Heart left ventricle (tissue), 16 donors: ENCODE data around the gene ORC3. TPM values are rescaled to one million over a fixed set of nuclear protein-coding genes. Genes with fewer than 3 reads are reported as not detected.

Experiments used
- ATAC-seq, 4 donors: fragments of 200-7000 bp; cut with Tn5 transposase; one replicate each; pipeline ENCODE4 v1.9.1; 2020 to 2022; ENCODE audit warnings: moderate library complexity in 4 of 4, mild to moderate bottlenecking in 3 of 4, moderate number of reproducible peaks in 1 of 4
- DNase-seq, 5 donors: peaks; one replicate each; pipeline ENCODE4 v3.0.0-alpha.2; 2020
- H3K27ac ChIP-seq, 12 donors: fragments of 200-600 bp; sonication (generic) in 4 of 12; one replicate each; pipeline versions ENCODE4 v1.5.0 to v1.8.0; 2016 to 2022; ENCODE audit warnings: mild to moderate bottlenecking in 2 of 12
- H3K27me3 ChIP-seq, 9 donors: fragments of 200-600 bp; sonication (generic) in 2 of 9; one replicate each; pipeline versions ENCODE4 v1.5.1 to v1.8.0; 2016 to 2022; ENCODE audit warnings: mild to moderate bottlenecking in 3 of 9
- H3K36me3 ChIP-seq, 9 donors: fragments of 200-600 bp; sonication (generic) in 2 of 9; one replicate each; pipeline versions ENCODE4 v1.5.0 to v1.8.0; 2018 to 2022; ENCODE audit warnings: mild to moderate bottlenecking in 2 of 9
- H3K4me1 ChIP-seq, 12 donors: fragments of 200-600 bp; sonication (generic) in 4 of 12; one replicate each; pipeline versions ENCODE4 v1.5.0 to v1.8.0; 2016 to 2022; ENCODE audit warnings: mild to moderate bottlenecking in 3 of 12
- H3K4me3 ChIP-seq, 12 donors: fragments of 200-600 bp; sonication (generic) in 4 of 12; one replicate each; pipeline versions ENCODE4 v1.5.0 to v1.8.0; 2017 to 2022; ENCODE audit warnings: mild to moderate bottlenecking in 9 of 12, moderate library complexity in 4 of 12
- H3K9me3 ChIP-seq, 12 donors: fragments of 200-600 bp; sonication (generic) in 4 of 12; one replicate each; pipeline versions ENCODE4 v1.5.0 to v1.8.0; 2016 to 2022; ENCODE audit warnings: mild to moderate bottlenecking in 1 of 12
- POLR2A ChIP-seq, 2 donors: fragments of 450-650 bp; IDR thresholded peaks; one replicate each; pipeline ENCODE4 v1.6.1; 2017; ENCODE audit warnings: antibody characterized with exemption in 2 of 2, mild to moderate bottlenecking in 2 of 2, moderate library complexity in 2 of 2
- WGBS, 4 donors: extraction: QIAGEN DNeasy Blood & Tissue Kit in 2 of 4; methylation state at CpG; one replicate each; pipeline versions ENCODE4 v1.1.5 to v1.1.7; 2013 to 2018; 5-methylcytosine and 5-hydroxymethylcytosine counted together
- intact Hi-C, 10 donors: fragments of 100-400 bp; cut with DNase I; formaldehyde crosslinking; loops; one replicate each; pipeline versions ENCODE4 v1.11.1 to v1.14.2; 2022
- long read RNA-seq, 3 donors: library from polyadenylated mRNA; unstranded; transcript quantifications; one replicate each; pipeline ENCODE4 v2.0.0, GENCODE V29; 2020 to 2021
- polyA plus RNA-seq, 2 donors: library from polyadenylated mRNA; stranded (reverse); fragments of 200-250 nt; gene quantifications; one replicate each; pipeline ENCODE4 v1.2.3, GENCODE V29; 2013
- total RNA-seq, 9 donors: library from RNA; depleted of rRNA in 2 of 9; stranded (reverse); fragments of >200 nt in 2 of 9; fragmentation: NEBNext Ultra II Directional in 3 of 9; extraction: Animal tissue kit (Norgen Biotek cat#: 25700) in 3 of 9; gene quantifications; one replicate each; pipeline versions ENCODE4 v1.1.0 to v1.2.4, GENCODE V29; 2016 to 2023
- TF ChIP-seq, protein P1 (sequence below), 12 donors: fragments of 200-600 bp; sonication (generic) in 4 of 12; IDR thresholded peaks; one replicate each; pipeline versions ENCODE4 v1.5.0 to v1.8.0; 2018 to 2022; ENCODE audit warnings: antibody characterized with exemption in 12 of 12, mild to moderate bottlenecking in 5 of 12
- donor health status: ischemic (EF 13 %, LVEDD 7.1; RV severe dilation, severe dysfunction).
- donor health status: healthy with polysubstance abuse.
- donor health status: DM: no; HTN: yes; CAD: no.
- donor health status: DM: no; HTN: no; CAD: no.
- donor health status: ischemic (EF 25% LVEDD 6.9; RV normal size, moderate dysfunction).
- donor health status: ischemic (EF 25% LVEDD 5.7; RV mildly dilated, moderate dysfunction).
- donor health status: healthy.
- donor health status: DM: yes; HTN: yes; CAD: no.
- donor health status: ischemic (EF 35%, LVEDD 5.7; RV mildly dilated, moderate dysfunction).
- donor health status: nonischemic (EF 11% LVEDD 7.7; RV severe dilation, severe dysfunction).
- donor health status: DM: yes; HTN: yes; CAD: no.
- donor health status: PGD.
- donor health status: ischemic (EF 29% LVEDD 5.4; RV normal size, mild dysfunction).
- donor health status: nonischemic (EF 23%, LVEDD 6.1; RV moderate dilation, normal function).

Gene ORC3
- total RNA-seq (10 to 100 TPM; 15.2 to 28.6 (median 20.8) TPM), polyA plus RNA-seq (10 to 100 TPM; 15.4 to 18.8 TPM)
- long read RNA-seq, donor 1, transcript ORC3-202 (20 exons, 2,512 nt): major isoform, 19 of 44 reads
- long read RNA-seq, donor 1, transcript ORC3-201 (20 exons, 2,501 nt): minor isoform, 12 of 44 reads
- long read RNA-seq, donor 1, partial matches to known transcripts: 4 of 44 reads
- long read RNA-seq, donor 1, other reads (novel, unspliced or antisense): 9 of 44 reads
- long read RNA-seq, donor 2, transcript ORC3-202 (20 exons, 2,512 nt): major isoform, 75 of 173 reads
- long read RNA-seq, donor 2, transcript ORC3-201 (20 exons, 2,501 nt): minor isoform, 38 of 173 reads
- long read RNA-seq, donor 2, partial matches to known transcripts: 19 of 173 reads
- long read RNA-seq, donor 2, other reads (novel, unspliced or antisense): 41 of 173 reads
- long read RNA-seq, donor 3, transcript ORC3-202 (20 exons, 2,512 nt): minor isoform, 7 of 26 reads
- long read RNA-seq, donor 3, transcript ORC3-201 (20 exons, 2,501 nt): major isoform, 9 of 26 reads
- long read RNA-seq, donor 3, partial matches to known transcripts: 0 of 26 reads
- long read RNA-seq, donor 3, other reads (novel, unspliced or antisense): 10 of 26 reads

DNA sequence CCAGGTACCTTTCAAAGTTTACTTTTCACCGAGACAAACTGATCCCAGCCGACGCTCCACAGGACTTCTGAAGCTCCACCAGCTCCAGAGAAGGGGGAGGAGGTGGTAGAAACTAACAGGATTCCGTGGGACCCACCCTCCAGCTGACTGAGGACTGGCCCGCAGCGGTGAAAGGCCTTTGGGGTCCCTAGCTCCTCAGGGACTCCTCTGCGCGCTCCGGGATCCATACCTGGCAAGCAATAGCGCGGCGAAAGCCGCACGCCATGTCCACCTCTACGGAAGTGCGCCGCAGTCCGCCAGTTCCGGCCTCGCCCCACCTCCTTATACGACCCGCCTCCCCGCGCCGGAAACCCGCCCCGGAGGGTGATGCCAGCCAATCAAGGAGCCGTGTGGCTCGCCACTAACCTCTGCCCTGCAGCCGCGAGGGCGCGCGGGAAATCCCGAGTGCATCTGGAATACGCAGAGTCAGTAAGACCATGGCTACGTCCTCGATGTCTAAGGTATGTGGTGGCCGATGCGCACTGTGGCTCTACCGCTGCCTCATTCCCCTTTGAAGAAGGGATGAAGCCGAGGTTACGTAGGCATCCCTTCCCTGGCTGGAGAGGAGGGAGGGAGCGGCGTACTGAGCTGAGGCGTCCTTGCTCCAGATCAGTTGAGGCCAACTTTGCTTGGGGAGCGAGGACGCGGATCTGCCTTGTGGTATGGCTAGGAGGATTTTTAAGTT, at the start of gene ORC3, which contains the start of gene RARS2:
Gene ORC3, plus strand, starts transcription at position 443 of the 724 bp plus-strand sequence. Its CDS starts 34 bp downstream, at position 477.
Gene RARS2, minus strand, starts transcription at position 295 of the 724 bp plus-strand sequence. Its CDS starts 30 bp downstream, at position 265.
- Histone ChIP-seq H3K36me3 (peaks cover 0 to 20% (median 12%) of the 10 kb centered on the region in 9 donors), H3K4me3 (peak within 1 kb of the TSS; percentile 60 to 96 (median 84)), H3K27ac (peak within 1 kb of the TSS; percentile 42 to 92 (median 82)), H3K4me1 (peaks cover 6 to 50% (median 30%) of the 10 kb centered on the region in 12 donors), H3K27me3 (no peaks in the 10 kb centered on the region), H3K9me3 (no peaks in the 10 kb centered on the region)
- WGBS, 4 donors: 0 to 1% (median 0%) methylated on average over 15 to 49 of the region's 49 CpGs
- peak; percentile 100 for ATAC-seq
- TF ChIP-seq POLR2A (IDR thresholded peaks at IDR 0.05): peak; percentile 9 to 89
- TF ChIP-seq, protein P1, sequence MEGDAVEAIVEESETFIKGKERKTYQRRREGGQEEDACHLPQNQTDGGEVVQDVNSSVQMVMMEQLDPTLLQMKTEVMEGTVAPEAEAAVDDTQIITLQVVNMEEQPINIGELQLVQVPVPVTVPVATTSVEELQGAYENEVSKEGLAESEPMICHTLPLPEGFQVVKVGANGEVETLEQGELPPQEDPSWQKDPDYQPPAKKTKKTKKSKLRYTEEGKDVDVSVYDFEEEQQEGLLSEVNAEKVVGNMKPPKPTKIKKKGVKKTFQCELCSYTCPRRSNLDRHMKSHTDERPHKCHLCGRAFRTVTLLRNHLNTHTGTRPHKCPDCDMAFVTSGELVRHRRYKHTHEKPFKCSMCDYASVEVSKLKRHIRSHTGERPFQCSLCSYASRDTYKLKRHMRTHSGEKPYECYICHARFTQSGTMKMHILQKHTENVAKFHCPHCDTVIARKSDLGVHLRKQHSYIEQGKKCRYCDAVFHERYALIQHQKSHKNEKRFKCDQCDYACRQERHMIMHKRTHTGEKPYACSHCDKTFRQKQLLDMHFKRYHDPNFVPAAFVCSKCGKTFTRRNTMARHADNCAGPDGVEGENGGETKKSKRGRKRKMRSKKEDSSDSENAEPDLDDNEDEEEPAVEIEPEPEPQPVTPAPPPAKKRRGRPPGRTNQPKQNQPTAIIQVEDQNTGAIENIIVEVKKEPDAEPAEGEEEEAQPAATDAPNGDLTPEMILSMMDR (IDR thresholded peaks at IDR 0.05): peak in 1 of 12 donors; percentile 13
- DNase-seq: peak; percentile 95 to 99 (median 97)
- intact Hi-C loops: loop anchor here in 5 of 10 donors (2.0 to 10.0 kb wide), 7 partner anchors 111 to 435 kb away; partner anchors contain the start of genes SLC35A1 (in 3 of the 5), AKIRIN2 (in 2 of the 5) and ZNF292 (in 2 of the 5)

DNA sequence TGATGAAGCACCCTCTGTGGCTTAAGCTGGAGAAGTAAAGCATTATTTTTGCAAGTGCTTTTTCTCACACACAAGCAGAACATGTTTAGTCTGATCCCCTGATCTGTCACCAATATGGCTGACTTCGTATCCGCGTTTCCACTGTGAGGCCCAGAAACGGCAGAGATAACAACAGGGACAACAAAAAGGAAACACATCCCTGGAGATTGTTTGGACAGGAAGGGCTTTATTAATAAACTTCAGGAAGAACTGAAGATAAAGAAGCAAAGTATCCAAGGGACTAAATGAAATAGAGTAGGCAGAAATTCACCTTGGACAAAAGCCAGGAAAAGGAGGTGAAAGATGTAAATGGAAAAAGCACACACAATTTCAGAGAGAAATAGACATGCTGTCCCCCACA, 49.4 kb upstream of the ORC3 start:
- intact Hi-C loops: no loop called here
- peaks cover 0 to 14% (median 5%) of the 10 kb centered on the region in 12 donors for H3K4me1 ChIP-seq
- no peak overlapping the region for H3K4me3 ChIP-seq
- peak in 2 of 5 donors; percentile 22 to 48 for DNase-seq
- TF ChIP-seq, protein P1 (IDR thresholded peaks at IDR 0.05): no peak
- TF ChIP-seq POLR2A (IDR thresholded peaks at IDR 0.05): no peak
- H3K27ac ChIP-seq: peak overlapping the region in 9 of 12 donors; percentile 4 to 66 (median 47)
- peak; percentile 56 to 91 (median 70) for ATAC-seq
- WGBS, 4 donors: 38 to 62% (median 45%) methylated on average over 4 of the region's 4 CpGs
- H3K36me3 ChIP-seq: peaks cover 0 to 64% (median 30%) of the 10 kb centered on the region in 9 donors
- H3K9me3 ChIP-seq: peaks cover 0 to 4% (median 0%) of the 10 kb centered on the region in 12 donors
- H3K27me3 ChIP-seq: no peaks in the 10 kb centered on the region

DNA sequence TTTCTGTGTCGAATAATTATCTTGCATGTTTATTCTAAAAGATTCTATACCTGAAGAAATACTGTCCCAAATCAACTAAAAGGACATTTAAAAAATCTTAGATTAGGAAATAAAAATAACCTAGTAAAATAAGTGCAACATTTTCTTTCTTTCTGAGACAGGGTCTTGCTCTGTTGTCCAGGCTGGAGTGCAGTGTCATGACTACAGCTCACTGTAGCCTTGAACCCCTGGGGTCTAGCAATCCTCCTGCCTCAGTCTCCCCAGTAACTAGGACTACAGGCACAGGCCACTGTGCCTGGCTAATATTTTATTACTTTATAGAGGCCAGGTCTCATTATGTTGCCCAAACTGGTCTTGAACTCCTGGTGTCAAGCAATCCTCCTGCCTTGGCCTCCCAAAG, 48.9 kb upstream of the ORC3 start:
- TF ChIP-seq, protein P1 (IDR thresholded peaks at IDR 0.05): no peak
- no peak for TF ChIP-seq POLR2A (IDR thresholded peaks at IDR 0.05)
- Histone ChIP-seq H3K4me1 (peaks cover 0 to 14% (median 5%) of the 10 kb centered on the region in 12 donors), H3K4me3 (no peak overlapping the region), H3K9me3 (peaks cover 0 to 4% (median 0%) of the 10 kb centered on the region in 12 donors), H3K27ac (peak overlapping the region in 7 of 12 donors; percentile 4 to 66 (median 59)), H3K36me3 (peaks cover 0 to 67% (median 33%) of the 10 kb centered on the region in 9 donors), H3K27me3 (no peaks in the 10 kb centered on the region)
- DNase-seq (no peak), ATAC-seq (no peak)
- WGBS, 4 donors: 82 to 94% (median 84%) methylated on average over 1 of the region's 1 CpG
- intact Hi-C loops: no loop called here
